ENCODE results near the gene RIN3.
A peak's percentile ranks its signal among the peaks of the same experiment; 100 is the strongest.

DNA sequence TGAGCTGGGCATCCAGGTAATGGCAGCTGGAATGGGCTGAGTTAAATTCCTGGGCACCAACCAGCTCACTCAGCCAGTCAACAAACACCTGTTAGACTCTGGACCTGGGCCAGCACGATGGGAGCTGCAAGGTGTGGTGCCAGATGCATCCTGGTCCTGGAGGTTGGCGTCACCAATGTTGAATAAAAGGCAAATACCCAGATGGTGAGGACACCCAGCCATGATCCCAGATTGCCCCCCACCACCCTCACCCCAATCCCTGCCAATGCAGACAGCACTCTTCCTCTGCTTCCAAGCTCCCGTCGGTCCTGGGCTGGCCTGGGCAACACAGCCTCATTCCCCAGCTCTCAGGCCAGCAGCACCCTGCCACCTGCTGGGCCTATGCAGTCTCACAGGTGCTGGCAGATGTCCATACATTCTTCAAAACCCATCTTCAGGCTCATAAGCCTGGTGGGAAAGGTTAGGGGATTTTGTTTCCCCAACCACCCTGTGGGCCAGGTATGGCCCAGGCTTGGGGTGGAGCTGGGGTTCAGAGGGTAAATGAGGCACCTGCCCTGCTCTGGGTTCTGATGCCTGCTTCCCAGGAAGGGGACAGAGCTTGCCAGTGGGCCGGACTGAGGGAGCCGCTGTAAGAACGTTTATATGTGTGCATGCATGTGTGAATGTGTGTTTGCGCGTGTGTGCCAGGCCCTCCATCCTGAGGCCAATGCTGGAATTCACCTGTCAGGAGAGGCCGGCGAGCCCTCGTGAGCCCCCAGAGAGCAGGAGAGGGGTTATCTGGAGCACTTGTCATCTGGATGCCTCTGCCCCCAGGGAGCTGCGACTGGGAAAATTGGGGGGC is 176.8 kb downstream of the RIN3 start:
- TF ChIP-seq, protein P1, sequence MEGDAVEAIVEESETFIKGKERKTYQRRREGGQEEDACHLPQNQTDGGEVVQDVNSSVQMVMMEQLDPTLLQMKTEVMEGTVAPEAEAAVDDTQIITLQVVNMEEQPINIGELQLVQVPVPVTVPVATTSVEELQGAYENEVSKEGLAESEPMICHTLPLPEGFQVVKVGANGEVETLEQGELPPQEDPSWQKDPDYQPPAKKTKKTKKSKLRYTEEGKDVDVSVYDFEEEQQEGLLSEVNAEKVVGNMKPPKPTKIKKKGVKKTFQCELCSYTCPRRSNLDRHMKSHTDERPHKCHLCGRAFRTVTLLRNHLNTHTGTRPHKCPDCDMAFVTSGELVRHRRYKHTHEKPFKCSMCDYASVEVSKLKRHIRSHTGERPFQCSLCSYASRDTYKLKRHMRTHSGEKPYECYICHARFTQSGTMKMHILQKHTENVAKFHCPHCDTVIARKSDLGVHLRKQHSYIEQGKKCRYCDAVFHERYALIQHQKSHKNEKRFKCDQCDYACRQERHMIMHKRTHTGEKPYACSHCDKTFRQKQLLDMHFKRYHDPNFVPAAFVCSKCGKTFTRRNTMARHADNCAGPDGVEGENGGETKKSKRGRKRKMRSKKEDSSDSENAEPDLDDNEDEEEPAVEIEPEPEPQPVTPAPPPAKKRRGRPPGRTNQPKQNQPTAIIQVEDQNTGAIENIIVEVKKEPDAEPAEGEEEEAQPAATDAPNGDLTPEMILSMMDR (IDR thresholded peaks at IDR 0.05), result peak in 1 of 4 experiments; percentile 43
- no peak for TF ChIP-seq POLR2A (IDR thresholded peaks at IDR 0.05)
- TF ChIP-seq POLR2AphosphoS5 (IDR thresholded peaks at IDR 0.05), result peak in 1 of 4 donors; percentile 16
